ENCODE data around the gene CMPK1. TPM values are rescaled to one million over a fixed set of nuclear protein-coding genes. Genes with fewer than 3 reads are reported as not detected.

Gene CMPK1
- total RNA-seq, 6 experiments from 2014 or later: 118 to 141 (median 131) TPM

DNA sequence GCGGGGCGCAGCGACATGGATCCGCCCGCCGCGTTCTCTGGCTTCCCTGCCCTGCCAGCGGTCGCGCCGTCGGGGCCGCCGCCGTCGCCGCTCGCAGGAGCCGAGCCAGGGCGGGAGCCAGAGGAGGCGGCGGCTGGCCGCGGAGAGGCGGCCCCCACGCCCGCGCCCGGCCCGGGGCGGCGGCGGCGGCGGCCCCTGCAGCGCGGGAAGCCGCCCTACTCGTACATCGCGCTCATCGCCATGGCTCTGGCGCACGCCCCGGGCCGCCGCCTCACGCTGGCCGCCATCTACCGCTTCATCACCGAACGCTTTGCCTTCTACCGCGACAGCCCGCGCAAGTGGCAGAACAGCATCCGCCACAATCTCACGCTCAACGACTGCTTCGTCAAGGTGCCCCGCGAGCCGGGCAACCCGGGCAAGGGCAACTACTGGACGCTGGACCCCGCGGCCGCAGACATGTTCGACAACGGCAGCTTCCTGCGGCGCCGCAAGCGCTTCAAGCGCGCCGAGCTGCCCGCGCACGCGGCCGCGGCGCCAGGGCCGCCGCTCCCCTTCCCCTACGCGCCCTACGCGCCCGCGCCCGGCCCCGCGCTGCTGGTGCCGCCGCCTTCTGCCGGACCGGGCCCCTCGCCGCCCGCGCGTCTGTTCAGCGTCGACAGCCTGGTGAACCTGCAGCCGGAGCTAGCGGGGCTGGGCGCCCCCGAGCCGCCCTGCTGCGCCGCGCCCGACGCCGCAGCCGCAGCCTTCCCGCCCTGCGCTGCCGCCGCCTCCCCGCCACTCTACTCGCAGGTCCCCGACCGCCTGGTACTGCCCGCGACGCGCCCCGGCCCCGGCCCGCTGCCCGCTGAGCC, 83.0 kb downstream of the CMPK1 start:
- TF ChIP-seq, protein P1, sequence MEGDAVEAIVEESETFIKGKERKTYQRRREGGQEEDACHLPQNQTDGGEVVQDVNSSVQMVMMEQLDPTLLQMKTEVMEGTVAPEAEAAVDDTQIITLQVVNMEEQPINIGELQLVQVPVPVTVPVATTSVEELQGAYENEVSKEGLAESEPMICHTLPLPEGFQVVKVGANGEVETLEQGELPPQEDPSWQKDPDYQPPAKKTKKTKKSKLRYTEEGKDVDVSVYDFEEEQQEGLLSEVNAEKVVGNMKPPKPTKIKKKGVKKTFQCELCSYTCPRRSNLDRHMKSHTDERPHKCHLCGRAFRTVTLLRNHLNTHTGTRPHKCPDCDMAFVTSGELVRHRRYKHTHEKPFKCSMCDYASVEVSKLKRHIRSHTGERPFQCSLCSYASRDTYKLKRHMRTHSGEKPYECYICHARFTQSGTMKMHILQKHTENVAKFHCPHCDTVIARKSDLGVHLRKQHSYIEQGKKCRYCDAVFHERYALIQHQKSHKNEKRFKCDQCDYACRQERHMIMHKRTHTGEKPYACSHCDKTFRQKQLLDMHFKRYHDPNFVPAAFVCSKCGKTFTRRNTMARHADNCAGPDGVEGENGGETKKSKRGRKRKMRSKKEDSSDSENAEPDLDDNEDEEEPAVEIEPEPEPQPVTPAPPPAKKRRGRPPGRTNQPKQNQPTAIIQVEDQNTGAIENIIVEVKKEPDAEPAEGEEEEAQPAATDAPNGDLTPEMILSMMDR (IDR thresholded peaks at IDR 0.05): no peak
- Mint-ChIP-seq H3K4me3 (no peak overlapping the region), H3K9me3 (no peaks in the 10 kb centered on the region), H3K4me1 (ENCODE audit: low read depth) (peaks cover 8% of the 10 kb centered on the region), H3K27ac (no peak overlapping the region), H3K36me3 (ENCODE audit: low read depth) (no peaks in the 10 kb centered on the region), H3K27me3 (ENCODE audit: insufficient read depth) (peaks cover 15% of the 10 kb centered on the region)
- DNase-seq: no peak

DNA sequence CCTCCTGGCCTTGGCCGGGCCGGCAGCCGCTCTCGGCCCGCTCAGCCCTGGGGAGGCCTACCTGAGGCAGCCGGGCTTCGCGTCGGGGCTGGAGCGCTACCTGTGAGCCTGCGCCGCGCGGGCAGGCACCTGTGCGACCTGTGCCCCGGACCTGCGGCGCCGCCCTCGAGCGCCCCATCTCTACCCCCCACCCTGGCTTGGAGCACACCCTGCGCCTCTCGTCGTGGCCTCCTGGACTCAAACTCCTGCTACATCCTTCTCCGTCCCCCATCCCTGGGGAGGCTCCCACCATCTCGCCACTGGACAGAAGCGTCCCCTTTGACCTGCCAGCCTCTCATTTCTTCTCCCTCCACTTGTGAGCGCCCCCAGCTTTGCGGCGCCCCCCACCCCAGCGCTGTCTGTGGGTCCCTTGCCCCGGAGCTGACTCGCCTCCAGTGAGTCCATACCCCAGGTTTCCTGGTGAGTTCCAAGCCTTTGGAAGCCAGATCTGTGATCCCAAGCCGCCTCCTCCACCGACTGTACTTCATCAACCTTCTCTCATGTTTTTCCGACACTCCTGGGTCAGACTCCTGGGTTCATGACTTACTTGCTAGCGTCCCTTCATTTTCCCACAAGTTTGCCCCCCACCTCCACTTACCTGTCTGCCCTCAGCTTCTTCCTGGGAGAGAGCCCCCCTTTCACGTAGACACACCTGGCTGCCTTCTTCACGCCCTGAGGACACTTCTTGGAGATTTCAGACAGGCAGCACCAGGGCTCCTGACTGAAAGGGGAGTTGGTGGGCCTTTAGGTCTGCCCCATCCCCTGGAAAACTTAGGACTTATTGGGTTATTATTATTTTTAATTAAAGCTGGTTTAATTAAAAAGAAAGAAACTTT, 83.8 kb downstream of the CMPK1 start:
- peaks cover 15% of the 10 kb centered on the region for H3K27me3 Mint-ChIP-seq (ENCODE audit: insufficient read depth)
- no peaks in the 10 kb centered on the region for H3K36me3 Mint-ChIP-seq (ENCODE audit: low read depth)
- H3K4me3 Mint-ChIP-seq: no peak overlapping the region
- TF ChIP-seq, protein P1 (IDR thresholded peaks at IDR 0.05): no peak
- no peak for DNase-seq
- no peak overlapping the region for H3K27ac Mint-ChIP-seq
- H3K4me1 Mint-ChIP-seq (ENCODE audit: low read depth): no peaks in the 10 kb centered on the region
- H3K9me3 Mint-ChIP-seq: no peaks in the 10 kb centered on the region

- H3K4me3 Mint-ChIP-seq: no peak overlapping the region
- no peaks in the 10 kb centered on the region for H3K4me1 Mint-ChIP-seq (ENCODE audit: low read depth)
- no peak overlapping the region for H3K27ac Mint-ChIP-seq
- no peak for DNase-seq
- H3K27me3 Mint-ChIP-seq (ENCODE audit: insufficient read depth): peaks cover 15% of the 10 kb centered on the region
- TF ChIP-seq, protein P1 (IDR thresholded peaks at IDR 0.05): no peak
- H3K9me3 Mint-ChIP-seq: no peaks in the 10 kb centered on the region
- H3K36me3 Mint-ChIP-seq (ENCODE audit: low read depth): no peaks in the 10 kb centered on the region
Observed at GRCh38 chr1:47418122-47418521, 84.5 kb downstream of the CMPK1 start.

- no peaks in the 10 kb centered on the region for H3K9me3 Mint-ChIP-seq
- H3K27ac Mint-ChIP-seq: no peak overlapping the region
- peaks cover 15% of the 10 kb centered on the region for H3K27me3 Mint-ChIP-seq (ENCODE audit: insufficient read depth)
- no peak for DNase-seq
- H3K4me1 Mint-ChIP-seq (ENCODE audit: low read depth): no peaks in the 10 kb centered on the region; the same call in 1 of the 2 replicates
- no peaks in the 10 kb centered on the region for H3K36me3 Mint-ChIP-seq (ENCODE audit: low read depth)
- TF ChIP-seq, protein P1 (IDR thresholded peaks at IDR 0.05): no peak
- no peak overlapping the region for H3K4me3 Mint-ChIP-seq
Observed at GRCh38 chr1:47418681-47419325, 85.2 kb downstream of the CMPK1 start.

- no peaks in the 10 kb centered on the region for H3K36me3 Mint-ChIP-seq (ENCODE audit: low read depth)
- H3K4me1 Mint-ChIP-seq (ENCODE audit: low read depth): peaks cover 8% of the 10 kb centered on the region
- no peaks in the 10 kb centered on the region for H3K9me3 Mint-ChIP-seq
- H3K27ac Mint-ChIP-seq: no peak overlapping the region
- TF ChIP-seq, protein P1 (IDR thresholded peaks at IDR 0.05): no peak
- H3K27me3 Mint-ChIP-seq (ENCODE audit: insufficient read depth): peaks cover 11% of the 10 kb centered on the region
- DNase-seq: no peak
- no peak overlapping the region for H3K4me3 Mint-ChIP-seq
Observed at GRCh38 chr1:47420547-47420946, 87.0 kb downstream of the CMPK1 start.

Data from HFFc6 (cell line).